Measurements from ENCODE around the gene LZTS2. TPM values are rescaled to one million over a fixed set of nuclear protein-coding genes. Genes with fewer than 3 reads are reported as not detected.

The LZTS2 gene
- total RNA-seq, 4 donors from 2014 or later = 41.8 to 86.8 (median 56.6) TPM

GRCh38 chr10:101036726-101037125, 37.1 kb downstream of the LZTS2 start:
- 76% methylated on average over 6 of the region's 7 CpGs; no CpG with 5 or more reads in 1 of the 2 donors for WGBS, 2 donors (ENCODE audit: low coverage in 1 of 2)
- H3K36me3 ChIP-seq = peaks cover 0 to 8% (median 3%) of the 10 kb centered on the region in 4 donors
- intact Hi-C loops (cut with DNase I; ENCODE audit: low total_unique reads) = no loop called here
- no peaks in the 10 kb centered on the region for H3K9me3 ChIP-seq
- H3K27me3 ChIP-seq = no peaks in the 10 kb centered on the region
- no peak overlapping the region for H3K4me3 ChIP-seq
- no peak overlapping the region for H3K27ac ChIP-seq
- H3K4me1 ChIP-seq = peaks cover 5 to 25% (median 18%) of the 10 kb centered on the region in 4 donors
- DNase-seq = no peak
- TF ChIP-seq POLR2A (IDR thresholded peaks at IDR 0.05) = no peak
- no peak for TF ChIP-seq CTCF (IDR thresholded peaks at IDR 0.05)
- TF ChIP-seq POLR2AphosphoS5 (IDR thresholded peaks at IDR 0.05) = no peak
- in situ Hi-C loops (cut with MboI; ENCODE audit: low pct_ligation_motif_present in 1 of 4, low pct_unique_long_range_greater_than_20kb in 1 of 4, low sequenced_read_pairs in 3 of 4) = no loop called here

- Histone ChIP-seq H3K9me3 (no peaks in the 10 kb centered on the region), H3K4me1 (peaks cover 6 to 21% (median 14%) of the 10 kb centered on the region in 4 donors)
- in situ Hi-C loops (cut with MboI; ENCODE audit: low pct_ligation_motif_present in 1 of 4, low pct_unique_long_range_greater_than_20kb in 1 of 4, low sequenced_read_pairs in 3 of 4) = no loop called here
Measured at GRCh38 chr10:101038484-101038883, 38.9 kb downstream of the LZTS2 start.

GRCh38 chr10:101040061-101040460, 40.5 kb downstream of the LZTS2 start:
- no peak for DNase-seq
- Histone ChIP-seq H3K27me3 (no peaks in the 10 kb centered on the region), H3K9me3 (no peaks in the 10 kb centered on the region), H3K4me1 (peaks cover 6 to 25% (median 17%) of the 10 kb centered on the region in 4 donors), H3K4me3 (no peak overlapping the region), H3K27ac (no peak overlapping the region), H3K36me3 (peaks cover 0 to 8% (median 3%) of the 10 kb centered on the region in 4 donors)
- TF ChIP-seq POLR2AphosphoS5 (IDR thresholded peaks at IDR 0.05) = no peak
- TF ChIP-seq CTCF (IDR thresholded peaks at IDR 0.05) = no peak
- no peak for TF ChIP-seq EP300 (IDR thresholded peaks at IDR 0.05; ENCODE audit: low read depth)
- no peak for TF ChIP-seq POLR2A (IDR thresholded peaks at IDR 0.05)
- intact Hi-C loops (cut with DNase I; ENCODE audit: low total_unique reads) (no loop called here), in situ Hi-C loops (cut with MboI; ENCODE audit: low pct_ligation_motif_present in 1 of 4, low pct_unique_long_range_greater_than_20kb in 1 of 4, low sequenced_read_pairs in 3 of 4) (no loop called here)
- 90 to 100% methylated on average over 1 to 3 of the region's 3 CpGs for WGBS, 2 donors (ENCODE audit: low coverage in 1 of 2)

More at GRCh38 chr10:101038484-101038883, 38.9 kb downstream of the LZTS2 start:
- Histone ChIP-seq H3K4me3 (no peak overlapping the region), H3K27ac (no peak overlapping the region), H3K27me3 (no peaks in the 10 kb centered on the region), H3K36me3 (peaks cover 0 to 8% (median 3%) of the 10 kb centered on the region in 4 donors)
- WGBS, 2 donors (ENCODE audit: low coverage in 1 of 2) = 75% methylated on average over 5 of the region's 5 CpGs; no CpG with 5 or more reads in 1 of the 2 donors
- TF ChIP-seq POLR2A (IDR thresholded peaks at IDR 0.05) (no peak), POLR2AphosphoS5 (IDR thresholded peaks at IDR 0.05) (no peak), EP300 (IDR thresholded peaks at IDR 0.05; ENCODE audit: low read depth) (no peak), CTCF (IDR thresholded peaks at IDR 0.05) (no peak)
- no peak for DNase-seq
- intact Hi-C loops (cut with DNase I; ENCODE audit: low total_unique reads) = no loop called here

GRCh38 chr10:101040851-101041250, 41.2 kb downstream of the LZTS2 start:
- H3K27me3 ChIP-seq = no peaks in the 10 kb centered on the region
- intact Hi-C loops (cut with DNase I; ENCODE audit: low total_unique reads) (no loop called here), in situ Hi-C loops (cut with MboI; ENCODE audit: low pct_ligation_motif_present in 1 of 4, low pct_unique_long_range_greater_than_20kb in 1 of 4, low sequenced_read_pairs in 3 of 4) (no loop called here)
- no peak overlapping the region for H3K27ac ChIP-seq
- TF ChIP-seq EP300 (IDR thresholded peaks at IDR 0.05; ENCODE audit: low read depth) = no peak
- no peak for TF ChIP-seq CTCF (IDR thresholded peaks at IDR 0.05)
- no peak for TF ChIP-seq POLR2A (IDR thresholded peaks at IDR 0.05)
- no peak for TF ChIP-seq POLR2AphosphoS5 (IDR thresholded peaks at IDR 0.05)
- no peak for DNase-seq
- no peaks in the 10 kb centered on the region for H3K9me3 ChIP-seq
- H3K4me3 ChIP-seq = no peak overlapping the region
- 17 to 23% methylated on average over 1 to 2 of the region's 2 CpGs for WGBS, 2 donors (ENCODE audit: low coverage in 1 of 2)
- H3K4me1 ChIP-seq = peaks cover 6 to 25% (median 17%) of the 10 kb centered on the region in 4 donors
- peaks cover 0 to 8% (median 3%) of the 10 kb centered on the region in 4 donors for H3K36me3 ChIP-seq
